Nephron (organoid): Measurements from ENCODE around the gene HABP2.

Source experiments
- H3K27ac Mint-ChIP-seq, 3 experiments: 2 replicates each; pipeline ENCODE4 v1.8.0; 2020; ENCODE audit warnings: mixed read lengths in 3 of 3, mild to moderate bottlenecking in 2 of 3, moderate library complexity in 1 of 3
- H3K27me3 Mint-ChIP-seq: 2 replicates; pipeline ENCODE4 v1.8.0; 2021; ENCODE audit warnings: low read depth, mild to moderate bottlenecking, moderate library complexity, mixed read lengths
- H3K36me3 Mint-ChIP-seq: 2 replicates; pipeline ENCODE4 v1.8.0; 2020; ENCODE audit warnings: low read depth, mixed read lengths
- H3K4me1 Mint-ChIP-seq: 2 replicates; pipeline ENCODE4 v1.8.0; 2020; ENCODE audit warnings: mixed read lengths
- H3K4me3 Mint-ChIP-seq, 3 experiments: 2 replicates each; pipeline ENCODE4 v1.8.0; 2020; ENCODE audit warnings: mild to moderate bottlenecking in 3 of 3, mixed read lengths in 3 of 3, moderate library complexity in 2 of 3
- H3K9me3 Mint-ChIP-seq: 2 replicates; pipeline ENCODE4 v1.8.0; 2020; ENCODE audit warnings: mixed read lengths
- CTCF ChIP-seq, 3 experiments: fragments of 200-600 bp; sonication (generic); IDR thresholded peaks; one replicate each; pipeline ENCODE4 v1.5.0; 2021; ENCODE audit warnings: antibody characterized with exemption in 3 of 3; ENCODE audit not compliant: unreplicated experiment in 3 of 3

Gene HABP2

GRCh38 chr10:113621799-113622198, 68.9 kb downstream of the HABP2 start:
- Mint-ChIP-seq H3K9me3 (no peaks in the 10 kb centered on the region), H3K27ac (no peak overlapping the region), H3K27me3 (peaks cover 56% of the 10 kb centered on the region), H3K4me3 (no peak overlapping the region), H3K4me1 (no peaks in the 10 kb centered on the region), H3K36me3 (no peaks in the 10 kb centered on the region)
- no peak for TF ChIP-seq CTCF (IDR thresholded peaks at IDR 0.05; ENCODE audit: unreplicated experiment in 3 of 3)

- no peak for TF ChIP-seq CTCF (IDR thresholded peaks at IDR 0.05; ENCODE audit: unreplicated experiment in 3 of 3)
- no peaks in the 10 kb centered on the region for H3K36me3 Mint-ChIP-seq
- no peak overlapping the region for H3K4me3 Mint-ChIP-seq
- peaks cover 49% of the 10 kb centered on the region for H3K27me3 Mint-ChIP-seq
- peaks cover 6% of the 10 kb centered on the region for H3K4me1 Mint-ChIP-seq
- no peaks in the 10 kb centered on the region for H3K9me3 Mint-ChIP-seq
- no peak overlapping the region for H3K27ac Mint-ChIP-seq
Measured at GRCh38 chr10:113622831-113623230, 70.0 kb downstream of the HABP2 start.

GRCh38 chr10:113625461-113626186, 72.8 kb downstream of the HABP2 start:
- H3K4me3 Mint-ChIP-seq, result no peak overlapping the region
- peaks cover 42% of the 10 kb centered on the region for H3K27me3 Mint-ChIP-seq
- no peak for TF ChIP-seq CTCF (IDR thresholded peaks at IDR 0.05; ENCODE audit: unreplicated experiment in 3 of 3)
- no peak overlapping the region for H3K27ac Mint-ChIP-seq
- no peaks in the 10 kb centered on the region for H3K36me3 Mint-ChIP-seq
- peaks cover 6% of the 10 kb centered on the region for H3K4me1 Mint-ChIP-seq
- H3K9me3 Mint-ChIP-seq, result no peaks in the 10 kb centered on the region

GRCh38 chr10:113626809-113627355, 74.0 kb downstream of the HABP2 start:
- Mint-ChIP-seq H3K27ac (no peak overlapping the region), H3K36me3 (no peaks in the 10 kb centered on the region), H3K27me3 (peaks cover 41% of the 10 kb centered on the region), H3K4me3 (no peak overlapping the region), H3K4me1 (peaks cover 12% of the 10 kb centered on the region), H3K9me3 (no peaks in the 10 kb centered on the region)
- no peak for TF ChIP-seq CTCF (IDR thresholded peaks at IDR 0.05; ENCODE audit: unreplicated experiment in 3 of 3)

DNA sequence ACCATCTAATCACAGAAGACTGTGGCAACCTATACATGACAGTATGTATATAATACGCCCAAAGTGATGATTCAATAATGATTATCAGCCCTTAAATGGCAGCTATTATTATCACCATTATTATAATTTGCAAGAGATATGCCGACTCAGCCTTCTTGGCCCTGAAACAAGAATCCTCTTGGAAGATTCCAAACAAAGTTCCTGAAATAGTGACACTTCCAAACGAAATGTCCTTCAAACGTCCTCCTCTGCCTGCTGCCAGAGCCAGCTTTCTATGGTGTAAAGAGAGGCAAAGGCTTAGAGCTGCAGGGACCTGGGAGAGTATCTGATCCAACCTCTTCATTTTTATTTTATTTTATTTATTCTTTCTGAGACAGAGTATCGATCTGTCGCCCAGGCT, 75.0 kb downstream of the HABP2 start:
- H3K36me3 Mint-ChIP-seq, result no peaks in the 10 kb centered on the region
- H3K9me3 Mint-ChIP-seq, result no peaks in the 10 kb centered on the region
- H3K4me3 Mint-ChIP-seq, result no peak overlapping the region
- no peak overlapping the region for H3K27ac Mint-ChIP-seq
- H3K4me1 Mint-ChIP-seq, result peaks cover 14% of the 10 kb centered on the region
- peaks cover 34% of the 10 kb centered on the region for H3K27me3 Mint-ChIP-seq
- TF ChIP-seq CTCF (IDR thresholded peaks at IDR 0.05; ENCODE audit: unreplicated experiment in 3 of 3), result no peak
